OCI-LY7 (cell line): ENCODE results near the gene FRMD3.

ENCODE experiments used
- CTCF ChIP-seq: fragments of 200-600 bp; sonication (generic); conservative IDR thresholded peaks from 2 replicates; pipeline ENCODE4 v1.5.1; 2014; ENCODE audit warnings: mild to moderate bottlenecking, antibody characterized with exemption, low read length, moderate library complexity, mixed read lengths
- EZH2phosphoT487 ChIP-seq: fragments of 200-600 bp; sonication (generic); IDR thresholded peaks from 2 replicates; pipeline ENCODE4 v1.6.1; 2018; ENCODE audit warnings: low read depth, borderline replicate concordance, mild to moderate bottlenecking, mixed run types, antibody characterized with exemption, low read length, moderate library complexity, mixed read lengths

- no peak for TF ChIP-seq CTCF
- TF ChIP-seq EZH2phosphoT487 = no peak
Measured at GRCh38 chr9:83336706-83337105, 201.5 kb downstream of the FRMD3 start.
